ENCODE measurements around the gene NSF.
"Not testable (repeated sequence)": the region's sequence is repeated elsewhere in the genome, so short reads cannot be mapped to it uniquely, and the experiment has no call there.

The NSF gene

DNA sequence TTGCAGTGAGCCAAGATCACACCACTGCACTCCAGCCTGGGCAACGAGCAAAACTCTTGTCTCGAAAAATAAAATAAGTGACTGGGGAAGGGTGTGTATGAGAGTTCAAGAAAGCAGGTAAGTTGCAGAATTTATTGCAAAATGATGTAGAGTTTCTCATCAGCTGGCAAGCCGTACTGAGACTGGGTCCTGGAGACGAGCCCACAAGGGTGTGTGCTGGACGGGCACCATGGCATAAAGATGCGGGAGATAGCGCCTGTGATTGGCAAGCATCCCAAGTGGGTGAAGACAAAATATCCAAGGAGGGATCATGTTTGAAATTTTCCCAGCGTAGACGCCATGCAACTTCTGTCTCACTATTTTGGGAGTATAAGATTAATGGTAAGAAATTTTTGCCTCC, 168.7 kb downstream of the NSF start:
- DNase-seq = no peak

DNA sequence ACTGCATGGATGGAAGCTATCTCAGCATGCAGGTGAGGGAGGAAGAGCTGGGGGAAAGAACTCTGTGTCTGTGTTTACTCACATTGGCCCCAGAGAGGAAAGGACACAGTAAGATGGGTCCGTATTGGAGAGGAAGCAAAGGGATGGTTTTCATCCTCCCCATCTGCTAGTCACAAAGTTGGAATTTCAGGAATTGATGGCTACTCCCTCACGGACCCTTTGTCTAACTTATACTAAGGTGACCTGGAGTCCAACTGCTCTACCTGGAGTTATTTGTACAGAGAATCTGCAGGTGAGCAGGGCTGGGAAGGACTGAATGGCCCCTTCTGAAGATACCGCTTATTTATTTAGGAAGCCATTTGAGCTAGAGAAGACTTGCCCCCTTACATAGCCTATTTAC, 172.9 kb downstream of the NSF start:
- no peak for DNase-seq

DNA sequence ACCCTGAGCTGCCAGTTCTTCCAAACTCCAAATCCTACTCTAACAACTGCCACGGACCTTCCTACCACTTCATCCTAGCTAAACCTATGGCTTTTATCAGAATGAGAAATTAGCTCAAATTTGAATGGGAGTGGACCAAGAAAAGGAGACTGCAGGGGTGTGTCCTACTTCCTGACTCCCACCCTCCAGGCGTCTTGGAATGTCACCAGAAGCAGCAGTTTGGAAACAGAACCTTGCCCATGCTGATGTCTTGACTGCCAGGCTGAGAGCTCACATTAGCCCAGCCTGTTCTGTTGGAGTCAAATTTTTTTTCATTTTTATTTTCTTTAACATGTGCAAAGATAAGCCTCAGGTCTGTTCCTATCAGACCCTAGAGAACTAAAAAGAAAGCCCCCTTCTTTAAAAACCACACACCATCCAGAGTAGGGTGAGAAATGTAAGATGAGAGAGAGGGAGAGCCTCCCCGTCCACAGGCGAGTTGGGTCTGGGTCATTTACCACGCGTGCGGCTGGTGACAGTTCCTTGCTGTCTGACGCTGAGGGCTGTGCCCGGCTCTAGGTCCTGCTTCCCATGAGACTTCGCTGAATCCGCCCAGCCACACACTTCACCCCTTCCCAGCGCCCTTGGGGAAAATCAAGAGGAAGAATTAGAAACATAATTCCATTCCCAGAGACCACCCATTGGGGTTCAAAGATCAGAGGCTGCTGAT, 173.7 kb downstream of the NSF start:
- no peak for DNase-seq

DNA sequence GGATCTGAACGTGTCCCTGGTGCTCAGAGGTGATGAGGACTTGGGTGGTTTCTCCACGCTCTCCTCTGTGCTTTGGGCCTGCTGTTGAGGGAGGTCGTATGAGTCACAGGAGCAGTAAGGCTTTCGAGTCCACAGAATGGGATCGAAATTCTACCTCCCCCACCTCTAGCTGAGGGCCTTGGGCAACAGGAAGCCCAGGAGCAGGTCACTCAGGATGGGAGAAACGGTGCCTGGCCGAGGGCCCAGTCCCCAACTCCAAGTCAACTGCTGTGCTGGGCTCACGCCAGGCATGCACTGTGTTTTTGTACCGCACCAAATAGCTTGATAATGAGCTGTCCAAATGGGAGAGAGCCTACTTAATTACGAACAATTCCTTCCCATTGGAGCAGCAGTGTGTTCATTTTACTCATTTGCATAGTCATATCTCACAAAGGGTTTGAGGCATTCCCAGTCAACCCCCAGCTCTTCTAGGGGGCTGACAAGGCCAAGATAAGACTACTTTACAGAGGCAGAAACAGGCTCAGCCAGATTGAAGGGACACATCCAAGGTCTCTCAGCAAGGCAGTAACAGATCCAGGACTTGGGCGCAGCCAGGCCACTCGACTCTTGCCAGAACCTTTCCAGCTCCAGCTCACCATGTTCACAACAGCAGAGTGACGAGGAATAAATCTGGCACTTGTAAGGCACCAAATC, 174.4 kb downstream of the NSF start:
- no peak for DNase-seq

DNA sequence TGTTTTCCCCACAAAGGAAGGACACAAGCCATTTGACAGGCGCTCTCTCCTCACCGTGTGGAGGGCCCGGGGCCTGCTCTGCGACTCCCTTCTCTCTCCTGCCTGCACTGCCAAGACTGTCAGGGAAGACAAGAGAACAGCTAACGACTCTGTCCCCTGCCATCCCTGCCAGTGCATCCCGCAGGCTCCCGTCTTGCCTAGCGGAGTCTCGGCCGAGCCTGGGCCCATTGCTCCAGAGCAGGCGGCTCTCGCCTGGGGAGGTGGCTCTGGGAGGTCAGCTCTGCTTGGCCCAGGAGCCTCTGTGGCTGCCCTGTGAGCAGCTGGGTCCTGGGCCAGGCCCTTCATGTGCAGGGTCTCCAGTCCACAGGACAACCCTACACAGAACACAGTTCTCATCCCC, 175.0 kb downstream of the NSF start:
- no peak for DNase-seq

DNA sequence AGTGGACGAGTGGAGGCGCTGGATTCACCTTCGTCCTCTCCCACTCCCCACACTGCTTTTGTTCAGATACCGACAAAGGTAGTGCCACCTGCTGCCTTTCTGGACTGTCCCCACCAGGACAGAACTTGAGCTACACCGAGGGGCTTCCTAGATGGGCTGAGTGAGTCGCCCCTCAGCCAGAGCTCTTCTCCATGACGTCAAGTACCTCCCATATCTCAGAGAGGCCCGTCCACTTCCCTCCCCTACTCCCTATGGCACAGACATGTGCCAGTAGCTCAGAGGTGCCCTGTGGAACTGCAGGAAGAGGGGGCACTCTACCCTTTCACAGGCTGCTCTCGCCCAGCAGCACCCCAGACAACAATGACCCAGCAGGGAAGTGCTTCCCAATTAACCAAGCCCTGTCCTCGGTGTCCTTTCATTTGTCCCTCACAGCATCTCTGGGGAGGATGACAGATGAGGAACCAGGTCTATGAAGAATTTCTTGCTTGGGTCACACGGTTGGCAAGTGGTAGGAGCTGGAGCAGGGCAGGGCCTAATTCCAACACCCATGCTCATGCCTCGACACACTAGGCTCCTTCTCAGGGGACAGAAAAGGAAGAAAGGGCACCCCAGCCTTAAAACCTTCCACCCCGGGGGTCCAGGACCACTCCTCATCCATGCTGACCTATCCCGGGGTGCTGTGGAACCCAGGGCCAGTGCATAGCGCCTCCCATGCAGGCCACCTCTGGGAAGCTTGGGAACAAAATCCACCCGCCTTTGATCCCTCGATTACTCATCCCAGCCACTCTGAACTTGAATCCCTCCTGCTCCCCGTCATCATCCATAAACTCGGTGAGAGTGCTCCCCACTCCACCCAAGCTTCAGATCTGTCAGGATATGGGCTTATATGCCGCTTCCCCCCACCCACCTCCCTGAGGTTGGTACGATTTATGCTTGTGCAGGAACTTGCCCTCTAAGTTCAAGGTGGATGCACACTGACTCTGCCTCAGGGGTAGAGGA, 176.3 kb downstream of the NSF start:
- no peak for DNase-seq

DNA sequence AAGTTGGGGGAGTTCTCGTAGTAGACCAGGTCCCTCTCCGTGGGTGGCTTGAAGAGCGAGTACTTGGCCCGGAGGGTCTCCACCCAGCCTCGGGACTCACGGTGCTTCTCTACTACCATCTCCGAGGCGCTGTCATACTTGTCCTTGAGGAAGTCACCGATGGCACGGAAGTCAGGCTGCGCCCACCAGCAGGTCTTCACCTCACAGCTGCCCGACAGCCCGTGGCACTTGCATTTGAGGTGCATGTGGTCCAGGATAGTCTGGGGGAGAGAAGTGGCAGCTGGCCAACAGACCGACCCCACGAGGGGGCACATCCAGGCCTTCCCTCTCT, 178.0 kb downstream of the NSF start:
- no peak for DNase-seq

DNA sequence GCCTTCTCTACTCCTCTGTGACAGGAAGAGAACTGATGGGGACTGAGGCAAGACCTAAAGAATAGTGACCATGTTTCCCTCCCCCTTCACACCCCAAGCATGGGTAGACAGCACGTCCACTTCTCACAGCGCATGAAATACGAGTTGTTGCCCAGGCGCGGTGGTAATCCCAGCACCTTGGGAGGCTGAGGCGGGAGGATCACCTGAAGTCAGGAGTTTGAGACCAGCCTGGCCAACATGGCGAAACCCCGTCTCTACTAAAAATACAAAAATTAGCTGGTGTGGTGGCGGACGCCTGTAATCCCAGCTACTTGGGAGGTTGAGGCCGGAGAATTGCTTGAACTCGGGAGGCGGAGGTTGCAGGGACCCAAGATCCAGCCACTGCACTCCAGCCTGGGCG, 178.4 kb downstream of the NSF start:
- not testable (repeated sequence) for DNase-seq

DNA sequence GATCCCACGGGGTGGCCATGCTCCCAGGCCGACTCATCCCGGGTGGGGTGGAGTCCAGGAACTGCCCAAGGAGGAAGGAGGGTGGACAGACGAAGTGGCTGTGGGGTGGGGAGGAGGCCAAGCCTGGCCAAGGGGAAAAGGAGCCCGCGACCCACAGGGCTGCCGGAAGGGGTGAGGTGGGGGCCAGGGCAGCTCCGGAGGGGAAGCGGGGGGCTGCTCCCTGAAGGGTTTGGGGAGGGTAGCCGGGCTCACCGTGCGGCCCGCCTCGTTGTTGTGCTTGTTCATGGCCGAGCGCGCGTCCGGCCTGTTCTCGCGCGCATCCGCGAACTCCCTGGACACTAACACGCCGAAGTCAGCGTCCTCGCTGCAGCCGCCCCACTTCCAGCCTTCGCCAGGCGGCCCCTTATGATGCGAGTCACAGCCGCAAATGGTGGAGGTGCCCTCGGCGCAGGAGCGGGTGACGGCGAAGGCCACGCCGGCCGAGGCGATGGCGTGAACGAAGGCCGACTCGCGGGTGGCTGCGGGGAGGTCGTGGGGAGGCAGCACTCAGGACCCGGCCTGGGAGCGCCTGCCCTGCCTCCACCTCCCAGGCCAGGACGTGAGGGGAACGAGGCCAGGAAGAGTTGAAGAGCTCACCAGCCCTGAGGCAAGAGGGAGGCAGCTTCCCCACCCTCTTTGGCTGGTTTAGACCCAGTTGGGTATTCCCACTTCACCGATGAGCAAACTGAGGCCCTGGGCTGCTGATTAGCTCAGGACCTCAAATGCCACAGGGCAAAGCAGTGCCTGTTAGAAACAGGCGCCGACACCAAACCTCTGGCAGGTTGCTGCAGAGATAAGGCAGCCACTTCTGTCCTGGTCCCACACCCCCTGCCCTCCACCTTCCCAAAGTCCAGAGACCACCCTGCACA, 179.3 kb downstream of the NSF start:
- no peak for DNase-seq

DNA sequence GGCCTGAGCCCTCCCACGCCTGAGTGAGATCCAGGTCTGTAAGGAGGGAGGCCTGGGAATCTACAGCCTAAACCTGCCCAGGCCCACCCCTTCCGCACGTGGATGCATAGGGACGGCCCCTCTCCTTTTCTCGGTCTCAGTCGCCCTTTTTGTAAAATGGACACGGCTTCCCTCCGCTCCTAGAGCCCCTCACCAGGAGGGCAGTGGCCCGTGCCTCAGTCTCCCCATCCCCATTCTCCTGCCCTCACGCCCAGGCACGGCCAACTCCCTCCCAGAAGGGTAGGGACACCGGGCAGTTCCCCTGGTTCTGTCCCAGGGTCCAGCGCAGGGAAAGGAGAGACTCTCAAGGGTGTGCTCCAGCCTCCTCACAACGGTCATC, 180.0 kb downstream of the NSF start:
- DNase-seq = no peak

DNA sequence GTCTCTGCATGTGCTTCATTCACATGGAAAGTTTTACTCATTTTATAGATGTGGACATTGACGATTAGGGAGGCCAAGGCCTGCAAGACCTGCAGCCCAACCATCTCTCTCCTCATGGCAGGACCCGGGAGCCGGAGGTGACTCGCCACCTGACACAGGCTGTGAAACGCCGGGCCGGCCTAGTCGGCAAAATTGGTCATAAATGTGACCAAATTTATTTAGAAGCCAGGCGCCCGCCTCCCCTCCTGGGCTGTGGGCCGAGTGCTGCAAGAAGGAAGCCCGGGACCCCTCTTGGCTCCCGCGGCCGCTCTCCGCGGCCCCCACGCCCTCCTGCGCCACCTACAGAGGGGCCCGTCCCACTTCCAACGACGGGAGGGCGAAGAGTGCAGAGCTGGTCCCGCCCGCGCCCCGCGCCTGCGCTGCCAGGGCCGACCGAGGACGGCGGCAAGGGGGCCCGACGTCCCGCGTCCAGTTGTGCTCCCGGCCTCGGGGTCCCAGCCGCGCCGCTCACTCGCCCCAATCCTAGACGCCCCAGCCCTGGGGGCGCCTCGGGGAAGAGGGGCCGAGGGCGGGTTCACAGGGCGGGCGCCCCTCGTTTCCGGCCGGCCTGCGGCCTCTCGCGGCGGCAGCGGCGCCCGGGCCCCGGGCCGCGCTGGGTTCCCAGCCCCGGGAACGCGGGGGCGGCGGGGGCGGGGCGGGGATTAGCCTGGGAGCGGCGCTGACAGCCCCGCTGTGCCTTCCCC, 180.5 kb downstream of the NSF start:
- peak; percentile 5 for DNase-seq

DNA sequence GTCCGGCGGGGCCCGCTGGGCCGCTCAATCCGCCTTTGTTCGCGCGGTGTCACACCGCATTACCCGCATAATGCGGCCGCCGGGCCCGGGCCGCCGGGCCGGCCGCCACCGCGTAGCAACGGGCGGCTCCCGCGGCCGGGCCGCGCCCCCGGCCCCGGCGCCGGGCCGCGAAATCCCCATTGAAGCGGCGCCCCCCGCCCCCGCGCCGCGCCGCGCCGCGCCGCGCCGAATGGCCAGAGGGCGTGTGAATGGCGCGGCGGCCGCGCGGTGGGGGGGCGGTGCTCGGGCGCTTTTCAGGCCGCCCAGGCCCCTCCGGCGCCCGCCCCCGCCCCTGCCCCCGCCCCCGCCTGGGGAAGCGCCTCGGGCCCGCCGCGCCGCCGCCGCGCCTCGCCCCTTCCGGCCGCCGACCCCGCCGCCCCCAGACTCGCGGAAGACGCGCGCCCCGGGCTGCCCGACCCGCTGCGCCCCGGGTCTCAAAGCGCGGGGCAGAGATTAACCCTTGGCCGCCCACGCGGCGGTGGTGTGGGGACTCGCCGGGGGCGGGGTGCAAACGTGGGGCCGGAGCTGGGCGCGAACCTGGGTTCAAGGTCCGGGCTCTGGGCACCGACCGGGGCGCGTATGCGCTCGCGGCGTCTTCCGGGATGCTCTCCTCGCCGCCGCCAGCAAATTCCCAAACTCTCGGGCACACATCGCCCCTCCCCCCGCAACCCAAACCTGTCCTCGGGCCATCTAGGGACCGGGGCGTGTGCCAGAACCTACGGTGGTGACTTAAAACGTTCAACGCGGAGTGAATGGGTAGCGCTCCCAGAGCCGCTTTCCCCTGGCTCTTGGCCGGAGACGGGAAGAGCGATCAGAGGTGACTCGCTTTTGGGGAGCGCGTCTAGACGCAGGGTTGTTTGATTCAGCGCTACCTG, 181.3 kb downstream of the NSF start:
- DNase-seq = no peak

DNA sequence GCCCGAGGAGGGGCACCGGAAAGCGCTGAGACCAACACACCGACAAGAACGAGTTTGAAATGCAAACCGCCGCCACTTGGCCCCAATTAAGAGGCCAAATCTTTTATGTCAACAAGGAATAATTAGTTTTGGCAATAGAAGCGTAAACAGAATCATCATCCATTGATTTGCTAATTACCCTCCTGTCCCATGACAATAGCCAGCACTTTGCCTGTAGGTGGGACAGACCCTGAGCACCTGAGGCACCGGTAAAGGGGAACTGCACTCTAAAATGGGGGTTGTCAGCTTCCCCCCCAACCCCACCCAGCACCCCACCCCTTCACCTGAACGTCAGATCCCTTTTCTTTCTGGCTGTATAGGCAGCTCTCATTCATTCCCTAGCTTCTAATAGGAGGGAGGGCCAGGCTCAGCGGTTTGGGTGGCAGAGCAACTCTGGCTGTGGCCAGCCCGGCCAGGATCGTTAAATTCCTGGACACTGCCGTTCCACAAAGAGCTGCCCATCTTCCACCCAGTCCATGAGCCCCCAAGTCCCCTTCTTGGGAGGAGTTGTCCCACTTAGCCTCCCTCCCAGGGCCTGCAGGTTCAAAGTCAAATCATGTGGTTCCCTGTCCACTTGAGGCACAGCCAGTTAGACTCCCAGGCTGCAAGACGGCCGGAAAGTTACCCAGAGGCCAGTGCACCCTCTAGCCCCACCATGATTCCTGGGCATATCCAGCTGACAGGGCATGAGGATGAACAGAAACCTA, 182.2 kb downstream of the NSF start:
- DNase-seq = no peak

DNA sequence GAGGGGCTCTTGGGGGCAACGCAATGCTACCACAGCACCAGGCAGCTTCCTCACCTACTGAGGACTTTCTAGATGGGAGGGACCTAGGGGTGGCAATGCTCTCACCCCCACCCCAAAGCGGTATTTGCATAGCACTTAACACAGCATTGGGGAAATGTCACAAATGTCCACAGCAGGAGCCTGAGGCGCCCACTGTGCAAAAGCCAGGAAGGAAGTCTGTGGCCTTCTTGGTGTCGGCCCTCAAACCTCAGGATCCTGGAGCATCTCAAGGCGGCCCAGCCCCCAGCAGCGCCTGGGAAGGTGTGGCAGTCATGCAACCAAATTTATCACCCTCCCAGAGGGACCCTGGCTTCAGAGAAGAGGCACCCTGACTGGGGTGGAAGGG, 182.7 kb downstream of the NSF start:
- no peak for DNase-seq

DNA sequence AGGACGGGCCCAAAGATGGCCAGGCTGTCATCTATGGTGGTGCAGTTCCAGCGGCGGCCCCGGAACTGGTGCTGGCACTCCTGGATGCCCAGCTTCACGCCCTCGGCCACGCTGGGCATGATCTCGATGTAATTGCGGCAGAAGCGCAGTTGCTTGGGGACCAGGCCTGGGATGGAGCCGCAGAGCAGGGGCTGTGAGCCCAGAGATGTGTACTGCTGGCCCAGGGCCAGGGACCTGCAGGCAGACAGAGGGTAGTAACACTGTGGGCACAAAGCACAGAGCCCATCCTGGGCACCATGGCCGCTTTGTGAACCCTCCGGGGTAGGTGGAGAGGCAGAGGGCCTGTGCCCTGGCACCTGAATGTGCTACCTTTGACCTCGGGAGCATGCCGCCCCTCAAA, 183.2 kb downstream of the NSF start:
- DNase-seq = no peak

DNA sequence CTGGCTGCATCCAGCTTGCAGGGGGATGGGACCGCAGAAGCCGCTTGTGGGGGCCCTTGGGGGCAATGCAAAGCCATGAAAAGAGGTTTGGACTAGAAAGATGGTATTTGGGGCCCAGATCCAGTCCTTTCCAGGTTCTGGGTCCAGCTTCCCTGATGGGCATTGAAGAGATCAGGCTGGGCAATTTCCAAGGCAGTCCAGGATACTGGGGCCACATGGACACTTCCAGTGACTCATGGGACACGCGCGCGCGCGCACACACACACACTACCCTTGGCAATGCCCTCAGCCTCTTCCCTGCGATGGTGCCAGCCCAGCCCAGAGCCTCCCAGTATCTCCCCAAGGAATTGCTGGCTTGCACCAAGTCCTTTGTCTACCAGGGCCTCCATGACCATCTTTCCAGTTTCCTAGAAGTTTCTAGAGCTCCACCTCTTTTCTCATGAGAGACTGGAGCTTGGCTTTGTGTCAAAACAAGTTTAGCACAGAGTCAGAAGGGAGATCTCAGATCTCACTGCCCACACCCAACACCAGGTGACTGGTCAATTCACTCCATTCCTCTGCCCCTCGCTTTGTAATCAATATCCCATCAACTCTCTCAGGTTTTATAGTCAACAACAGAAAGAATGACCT, 183.8 kb downstream of the NSF start:
- DNase-seq = no peak

DNA sequence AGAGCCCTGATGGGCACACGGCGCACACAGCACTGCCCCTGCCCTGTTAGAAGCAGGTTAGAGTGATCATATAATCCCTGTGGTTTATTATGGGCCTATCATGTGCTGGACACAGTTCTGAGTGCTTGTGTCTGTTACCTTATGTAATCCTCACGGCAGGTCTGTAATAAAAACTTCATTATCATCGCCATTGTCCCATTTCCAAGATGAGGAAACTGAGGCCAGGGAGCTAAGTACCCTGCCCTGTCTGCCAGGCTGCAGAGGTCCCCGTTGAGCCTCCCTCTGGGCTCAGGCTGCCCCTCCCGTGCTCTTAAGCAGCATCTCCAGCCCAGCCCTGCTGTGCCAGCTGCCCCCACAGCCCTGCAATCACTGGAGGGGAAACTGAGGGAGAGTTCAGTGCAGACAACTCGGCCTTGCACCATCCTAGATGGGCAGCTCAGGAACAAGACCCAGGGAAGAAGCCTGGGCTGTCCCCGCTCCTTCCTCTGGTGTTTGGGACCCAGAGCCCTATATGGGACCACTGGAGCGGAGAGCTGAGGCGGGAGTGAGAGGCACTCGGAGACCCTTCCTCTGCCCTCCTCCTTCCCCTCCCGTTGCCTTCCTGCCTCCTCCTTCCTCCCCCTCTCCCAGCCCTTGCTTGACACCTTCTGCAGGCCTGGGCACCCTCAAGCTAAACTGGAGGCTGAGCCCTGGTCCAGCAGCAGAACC, 186.0 kb downstream of the NSF start:
- DNase-seq = no peak

DNA sequence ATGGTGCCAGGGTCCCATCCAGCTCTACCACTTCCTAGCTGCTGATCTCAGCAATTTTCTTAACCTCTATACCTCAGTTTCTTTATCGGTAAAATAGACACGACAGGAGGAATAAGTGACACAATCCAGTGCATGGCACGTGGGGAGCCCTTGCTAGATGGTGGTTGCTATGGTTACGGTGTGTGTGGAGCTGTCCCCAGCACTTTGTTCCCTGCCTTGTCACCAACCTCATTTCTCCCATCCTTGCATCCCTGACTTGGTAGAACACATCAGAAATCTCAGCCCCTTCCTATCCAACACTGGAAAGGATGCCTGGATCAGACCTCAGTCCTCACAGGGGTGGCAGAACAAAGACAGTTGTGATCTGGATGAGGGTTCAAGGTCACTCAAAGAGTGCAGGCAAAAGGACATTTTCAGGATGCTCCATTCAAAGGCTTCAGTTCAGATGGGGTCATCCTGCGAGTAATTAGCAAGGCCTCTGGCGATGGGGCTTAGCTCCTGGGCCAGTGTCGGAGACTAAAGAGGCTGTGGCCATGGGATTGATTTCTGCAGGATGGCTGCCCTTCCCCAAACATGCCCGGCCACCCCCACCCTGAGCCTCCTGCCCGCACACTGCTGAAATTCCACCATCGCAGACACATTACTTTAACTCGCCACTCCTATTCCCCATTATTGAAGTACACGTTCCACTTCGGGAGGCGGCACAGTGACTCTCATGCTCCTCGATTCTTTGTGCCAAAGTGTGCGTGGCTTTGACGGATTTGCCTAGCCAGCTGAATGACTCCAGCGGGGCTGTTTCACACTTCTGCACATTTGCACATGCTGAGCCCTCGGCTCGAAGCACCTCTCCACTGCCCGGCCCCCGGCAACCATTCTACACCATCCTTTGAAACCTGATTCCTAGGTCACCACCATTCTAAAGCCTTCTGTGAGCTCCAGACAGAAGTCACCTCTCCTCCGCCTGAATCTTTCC, 187.8 kb downstream of the NSF start:
- DNase-seq = no peak
